NT2/D1 (cell line): ENCODE data around the gene LY6G5B.
"Not testable (repeated sequence)": the region's sequence is repeated elsewhere in the genome, so short reads cannot be mapped to it uniquely, and the experiment has no call there.

ENCODE experiments used
- DNase-seq: peaks from one replicate; pipeline ENCODE4 v3.0.0-alpha.2; 2011; ENCODE audit warnings: low read depth, low spot score
- H3K27me3 ChIP-seq: 2 replicates; pipeline ENCODE4 v1.6.0; 2011; ENCODE audit warnings: mild to moderate bottlenecking; ENCODE audit not compliant: insufficient read length, insufficient read depth
- H3K36me3 ChIP-seq: 2 replicates; pipeline ENCODE4 v1.6.1; 2011; ENCODE audit warnings: mild to moderate bottlenecking, low read length, mixed read lengths; ENCODE audit not compliant: insufficient read depth, insufficient read length
- H3K4me1 ChIP-seq: 2 replicates; pipeline ENCODE4 v1.5.1; 2011; ENCODE audit not compliant: insufficient read depth, insufficient read length
- H3K4me3 ChIP-seq: 2 replicates; pipeline ENCODE4 v1.5.1; 2011; ENCODE audit warnings: low read depth; ENCODE audit not compliant: insufficient read length
- H3K9ac ChIP-seq: 2 replicates; pipeline ENCODE4 v1.6.0; 2011; ENCODE audit warnings: low read depth; ENCODE audit not compliant: insufficient read length
- H3K9me3 ChIP-seq: 2 replicates; pipeline ENCODE4 v1.5.1; 2011; ENCODE audit warnings: mild to moderate bottlenecking, low read length; ENCODE audit not compliant: insufficient read depth
- SUZ12 ChIP-seq: IDR thresholded peaks from 2 replicates; pipeline ENCODE4 v1.6.1; 2011; ENCODE audit not compliant: insufficient read length, insufficient read depth; ENCODE audit errors: extremely low read depth
- YY1 ChIP-seq: IDR thresholded peaks from 2 replicates; pipeline ENCODE4 v1.6.1; 2011; ENCODE audit not compliant: insufficient read length, insufficient read depth
- ZNF274 ChIP-seq: IDR thresholded peaks from 2 replicates; pipeline ENCODE4 v1.6.1; 2011; ENCODE audit warnings: mild to moderate bottlenecking, low read depth, low read length

Gene LY6G5B

GRCh38 chr6:31702819-31703716 is 33.3 kb downstream of the LY6G5B start, which contains the start of gene ABHD16A:
TSS of gene ABHD16A (minus strand) at chr6:31703324. CDS start at chr6:31703281, 43 bp downstream.
- no peaks in the 10 kb centered on the region for H3K27me3 ChIP-seq
- H3K4me1 ChIP-seq, result peaks cover 5% of the 10 kb centered on the region
- H3K9ac ChIP-seq, result peak within 1 kb of the TSS; percentile 93
- peak within 1 kb of the TSS; percentile 87 for H3K4me3 ChIP-seq
- peaks cover 27% of the 10 kb centered on the region for H3K36me3 ChIP-seq
- no peak for TF ChIP-seq YY1
- no peak for TF ChIP-seq SUZ12
- no peak for TF ChIP-seq ZNF274
- H3K9me3 ChIP-seq, result no peaks in the 10 kb centered on the region
- peak; percentile 95 for DNase-seq

- Histone ChIP-seq H3K9me3 (no peaks in the 10 kb centered on the region), H3K36me3 (peaks cover 10% of the 10 kb centered on the region), H3K4me3 (no peak overlapping the region), H3K4me1 (peaks cover 5% of the 10 kb centered on the region), H3K9ac (no peak overlapping the region), H3K27me3 (no peaks in the 10 kb centered on the region)
- no peak for TF ChIP-seq YY1
- no peak for TF ChIP-seq ZNF274
- TF ChIP-seq SUZ12, result no peak
- DNase-seq, result no peak
Observed at GRCh38 chr6:31705931-31706330, 36.2 kb downstream of the LY6G5B start.

- no peak for DNase-seq
- TF ChIP-seq YY1 (no peak), SUZ12 (no peak), ZNF274 (no peak)
- Histone ChIP-seq H3K4me1 (peaks cover 4% of the 10 kb centered on the region), H3K36me3 (peaks cover 4% of the 10 kb centered on the region), H3K9ac (no peak within 1 kb of the TSS), H3K9me3 (no peaks in the 10 kb centered on the region), H3K27me3 (no peaks in the 10 kb centered on the region), H3K4me3 (no peak within 1 kb of the TSS)
Observed at GRCh38 chr6:31706599-31706998, 36.8 kb downstream of the LY6G5B start, which contains the start of gene LY6G6F. TSS of gene LY6G6F (plus strand) at chr6:31706866. CDS start at chr6:31706907, 41 bp downstream.

GRCh38 chr6:31707701-31708100 is 37.9 kb downstream of the LY6G5B start:
- Histone ChIP-seq H3K27me3 (no peaks in the 10 kb centered on the region), H3K36me3 (no peaks in the 10 kb centered on the region), H3K4me3 (no peak overlapping the region), H3K4me1 (no peaks in the 10 kb centered on the region), H3K9me3 (no peaks in the 10 kb centered on the region), H3K9ac (no peak overlapping the region)
- DNase-seq, result no peak
- no peak for TF ChIP-seq YY1
- TF ChIP-seq ZNF274, result no peak
- TF ChIP-seq SUZ12, result no peak

- no peaks in the 10 kb centered on the region for H3K36me3 ChIP-seq
- H3K4me3 ChIP-seq, result no peak overlapping the region
- no peaks in the 10 kb centered on the region for H3K4me1 ChIP-seq
- no peaks in the 10 kb centered on the region for H3K9me3 ChIP-seq
- no peak overlapping the region for H3K9ac ChIP-seq
- no peaks in the 10 kb centered on the region for H3K27me3 ChIP-seq
- no peak for DNase-seq
- TF ChIP-seq SUZ12 (no peak), ZNF274 (no peak), YY1 (no peak)
Observed at GRCh38 chr6:31708224-31708623, 38.4 kb downstream of the LY6G5B start.

GRCh38 chr6:31709157-31709556 is 39.4 kb downstream of the LY6G5B start:
- not testable (repeated sequence) for DNase-seq, H3K36me3 ChIP-seq, H3K4me3 ChIP-seq, H3K9ac ChIP-seq, H3K27me3 ChIP-seq, H3K9me3 ChIP-seq, H3K4me1 ChIP-seq

- peaks cover 6% of the 10 kb centered on the region for H3K4me1 ChIP-seq
- H3K9ac ChIP-seq, result no peak overlapping the region
- H3K27me3 ChIP-seq, result no peaks in the 10 kb centered on the region
- TF ChIP-seq YY1 (no peak), SUZ12 (no peak), ZNF274 (no peak)
- H3K36me3 ChIP-seq, result no peaks in the 10 kb centered on the region
- DNase-seq, result no peak
- H3K4me3 ChIP-seq, result no peak overlapping the region
- no peaks in the 10 kb centered on the region for H3K9me3 ChIP-seq
Observed at GRCh38 chr6:31710523-31711219, 40.9 kb downstream of the LY6G5B start.
